ENCODE measurements around the gene RNU1-2.
"Not testable (repeated sequence)": the region's sequence is repeated elsewhere in the genome, so short reads cannot be mapped to it uniquely, and the experiment has no call there.

DNA sequence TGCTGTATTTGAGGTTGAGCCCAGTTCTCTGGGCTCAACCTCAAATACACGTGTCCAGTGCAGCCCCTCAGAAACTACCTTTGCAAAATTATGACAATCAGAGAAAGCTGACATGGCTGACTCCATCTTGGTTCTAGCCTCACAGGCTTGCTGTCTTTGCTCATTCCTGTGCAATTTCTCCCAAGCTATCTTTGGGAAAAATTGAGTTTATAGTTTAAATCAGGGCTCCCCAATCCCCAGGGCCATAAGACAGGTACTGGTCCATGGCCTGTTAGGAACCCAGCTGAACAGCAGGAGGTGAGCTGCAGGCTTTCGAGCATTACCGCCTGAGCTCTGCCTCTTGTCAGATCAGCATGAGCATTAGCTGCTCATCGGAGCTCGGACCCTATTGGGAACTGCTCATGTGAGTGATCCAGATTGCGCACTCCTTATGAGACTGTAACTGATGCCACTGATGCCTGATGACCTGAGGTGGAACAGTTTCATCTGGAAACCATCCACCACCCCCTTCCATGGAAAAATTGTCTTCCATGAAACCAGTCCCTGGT, 2.7 kb upstream of the RNU1-2 start:
- TF ChIP-seq, protein P1, sequence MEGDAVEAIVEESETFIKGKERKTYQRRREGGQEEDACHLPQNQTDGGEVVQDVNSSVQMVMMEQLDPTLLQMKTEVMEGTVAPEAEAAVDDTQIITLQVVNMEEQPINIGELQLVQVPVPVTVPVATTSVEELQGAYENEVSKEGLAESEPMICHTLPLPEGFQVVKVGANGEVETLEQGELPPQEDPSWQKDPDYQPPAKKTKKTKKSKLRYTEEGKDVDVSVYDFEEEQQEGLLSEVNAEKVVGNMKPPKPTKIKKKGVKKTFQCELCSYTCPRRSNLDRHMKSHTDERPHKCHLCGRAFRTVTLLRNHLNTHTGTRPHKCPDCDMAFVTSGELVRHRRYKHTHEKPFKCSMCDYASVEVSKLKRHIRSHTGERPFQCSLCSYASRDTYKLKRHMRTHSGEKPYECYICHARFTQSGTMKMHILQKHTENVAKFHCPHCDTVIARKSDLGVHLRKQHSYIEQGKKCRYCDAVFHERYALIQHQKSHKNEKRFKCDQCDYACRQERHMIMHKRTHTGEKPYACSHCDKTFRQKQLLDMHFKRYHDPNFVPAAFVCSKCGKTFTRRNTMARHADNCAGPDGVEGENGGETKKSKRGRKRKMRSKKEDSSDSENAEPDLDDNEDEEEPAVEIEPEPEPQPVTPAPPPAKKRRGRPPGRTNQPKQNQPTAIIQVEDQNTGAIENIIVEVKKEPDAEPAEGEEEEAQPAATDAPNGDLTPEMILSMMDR (conservative IDR thresholded peaks at IDR 0.05; ENCODE audit: low read length) = not testable (repeated sequence)
- TF ChIP-seq EZH2phosphoT487 (IDR thresholded peaks at IDR 0.05; ENCODE audit: borderline replicate concordance) = not testable (repeated sequence)
